Fibroblast of villous mesenchyme (primary cell): ENCODE data around the gene CBX4. TPM values are rescaled to one million over a fixed set of nuclear protein-coding genes. Genes with fewer than 3 reads are reported as not detected.
A peak's percentile ranks its signal among the peaks of the same experiment; 100 is the strongest.

Source experiments
- DNase-seq: peaks from one replicate; pipeline ENCODE4 v3.0.0-alpha.2; 2010; ENCODE audit warnings: low read depth
- H3K4me3 ChIP-seq: 2 replicates; pipeline ENCODE4 v1.5.1; 2011; ENCODE audit warnings: low read depth, mild to moderate bottlenecking, low read length
- CTCF ChIP-seq: IDR thresholded peaks from 2 replicates; pipeline ENCODE4 v1.5.1; 2012; ENCODE audit warnings: low read depth, mild to moderate bottlenecking, low read length; ENCODE audit not compliant: insufficient read depth
- total RNA-seq: library from RNA; depleted of rRNA; stranded (reverse); fragments of >200 nt; gene quantifications from 2 replicates; pipeline ENCODE4 v1.2.3, GENCODE V29; 2012

The CBX4 gene
- total RNA-seq, 1 donor, result 13.0 TPM

GRCh38 chr17:79802039-79802735 lies 37.1 kb downstream of the CBX4 start:
- TF ChIP-seq CTCF, result no peak
- no peak overlapping the region for H3K4me3 ChIP-seq
- DNase-seq, result no peak

GRCh38 chr17:79801156-79802038 lies 37.8 kb downstream of the CBX4 start:
- no peak for TF ChIP-seq CTCF
- DNase-seq, result no peak

GRCh38 chr17:79800325-79801155 lies 38.7 kb downstream of the CBX4 start:
- no peak for TF ChIP-seq CTCF
- DNase-seq, result peak; percentile 39
- H3K4me3 ChIP-seq, result no peak overlapping the region

More at GRCh38 chr17:79801156-79802038, 37.8 kb downstream of the CBX4 start:
- no peak overlapping the region for H3K4me3 ChIP-seq

GRCh38 chr17:79799538-79800324 lies 39.5 kb downstream of the CBX4 start:
- no peak for TF ChIP-seq CTCF
- DNase-seq, result no peak
- no peak overlapping the region for H3K4me3 ChIP-seq

- TF ChIP-seq CTCF, result no peak
- H3K4me3 ChIP-seq, result no peak overlapping the region
- no peak for DNase-seq
These were observed 40.1 kb downstream of the CBX4 start for GRCh38 chr17:79799174-79799537.
